ENCODE measurements around the gene SERPINB6. TPM values are rescaled to one million over a fixed set of nuclear protein-coding genes. Genes with fewer than 3 reads are reported as not detected.
A peak's percentile ranks its signal among the peaks of the same experiment; 100 is the strongest.

SERPINB6 gene
- total and polyA plus RNA-seq, 9 of the 15 experiments (the other 6 are each of a cell fraction or from before 2014, with no cell fraction given): 86.6 to 211 (median 143) TPM

DNA sequence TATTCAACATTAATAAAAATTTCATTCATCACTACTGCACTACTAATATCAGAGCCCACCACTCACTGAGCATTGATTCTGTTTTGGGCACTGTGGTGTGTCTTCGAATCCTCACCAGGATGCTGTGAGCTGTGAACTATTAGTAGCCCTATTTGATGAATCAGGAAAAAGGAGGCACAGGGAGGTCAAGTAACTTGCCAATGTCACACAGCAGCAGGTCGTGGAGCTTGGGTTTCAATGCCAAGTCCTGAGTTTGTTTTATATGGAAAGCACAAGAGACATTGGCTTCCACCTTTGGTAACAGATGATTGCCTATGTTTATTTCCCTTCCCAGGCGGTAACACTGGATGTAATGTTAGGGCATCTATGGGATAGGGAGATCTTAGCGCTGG lies 43.3 kb upstream of the SERPINB6 start (continued):
- TF ChIP-seq SIRT6 (IDR thresholded peaks at IDR 0.05; ENCODE audit: low read depth, low read length) (no peak), TRIM28 (IDR thresholded peaks at IDR 0.05) (no peak), MEF2D (tag; conservative IDR thresholded peaks at IDR 0.05; ENCODE audit: low read depth) (no peak), ZNF143 (CRISPR knock-in tag; IDR thresholded peaks at IDR 0.05) (no peak), MCM3 (IDR thresholded peaks at IDR 0.05) (no peak), ZNF436 (CRISPR knock-in tag; IDR thresholded peaks at IDR 0.05) (no peak), HNRNPLL (IDR thresholded peaks at IDR 0.05; ENCODE audit: low read depth, low read length, poor library complexity, severe bottlenecking) (no peak), TEAD1 (CRISPR knock-in tag; IDR thresholded peaks at IDR 0.05) (no peak), ZFP36 (IDR thresholded peaks at IDR 0.05; ENCODE audit: low read depth, low read length, partially characterized antibody) (peak; percentile 83), HNRNPL (IDR thresholded peaks at IDR 0.05; ENCODE audit: low read depth, low read length) (no peak), HBP1 (CRISPR knock-in tag; IDR thresholded peaks at IDR 0.05) (no peak), CHCHD3 (CRISPR knock-in tag; IDR thresholded peaks at IDR 0.05) (no peak), PHB (CRISPR knock-in tag; IDR thresholded peaks at IDR 0.05) (no peak), KHSRP (IDR thresholded peaks at IDR 0.05) (no peak), PHF21A (IDR thresholded peaks at IDR 0.05; ENCODE audit: borderline replicate concordance, low read depth) (no peak), NFATC3 (IDR thresholded peaks at IDR 0.05) (no peak), EP400 (IDR thresholded peaks at IDR 0.05) (no peak), PTBP1 (IDR thresholded peaks at IDR 0.05; ENCODE audit: low read depth, low read length) (peak; percentile 79; the same call in 1 of the 2 replicates), SMARCA5 (IDR thresholded peaks at IDR 0.05) (peak; percentile 63; the same call in 1 of the 2 replicates), DLX4 (CRISPR knock-in tag; IDR thresholded peaks at IDR 0.05) (no peak)
- TF ChIP-seq, protein P1, sequence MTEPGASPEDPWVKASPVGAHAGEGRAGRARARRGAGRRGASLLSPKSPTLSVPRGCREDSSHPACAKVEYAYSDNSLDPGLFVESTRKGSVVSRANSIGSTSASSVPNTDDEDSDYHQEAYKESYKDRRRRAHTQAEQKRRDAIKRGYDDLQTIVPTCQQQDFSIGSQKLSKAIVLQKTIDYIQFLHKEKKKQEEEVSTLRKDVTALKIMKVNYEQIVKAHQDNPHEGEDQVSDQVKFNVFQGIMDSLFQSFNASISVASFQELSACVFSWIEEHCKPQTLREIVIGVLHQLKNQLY (CRISPR knock-in tag; conservative IDR thresholded peaks at IDR 0.05): no peak
- TF ChIP-seq, protein P2, sequence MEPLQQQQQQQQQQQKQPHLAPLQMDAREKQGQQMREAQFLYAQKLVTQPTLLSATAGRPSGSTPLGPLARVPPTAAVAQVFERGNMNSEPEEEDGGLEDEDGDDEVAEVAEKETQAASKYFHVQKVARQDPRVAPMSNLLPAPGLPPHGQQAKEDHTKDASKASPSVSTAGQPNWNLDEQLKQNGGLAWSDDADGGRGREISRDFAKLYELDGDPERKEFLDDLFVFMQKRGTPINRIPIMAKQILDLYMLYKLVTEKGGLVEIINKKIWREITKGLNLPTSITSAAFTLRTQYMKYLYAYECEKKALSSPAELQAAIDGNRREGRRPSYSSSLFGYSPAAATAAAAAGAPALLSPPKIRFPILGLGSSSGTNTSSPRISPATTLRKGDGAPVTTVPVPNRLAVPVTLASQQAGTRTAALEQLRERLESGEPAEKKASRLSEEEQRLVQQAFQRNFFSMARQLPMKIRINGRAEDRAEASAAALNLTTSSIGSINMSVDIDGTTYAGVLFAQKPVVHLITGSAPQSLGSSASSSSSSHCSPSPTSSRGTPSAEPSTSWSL (CRISPR knock-in tag; IDR thresholded peaks at IDR 0.05; ENCODE audit: borderline replicate concordance): no peak
- TF ChIP-seq, protein P3, sequence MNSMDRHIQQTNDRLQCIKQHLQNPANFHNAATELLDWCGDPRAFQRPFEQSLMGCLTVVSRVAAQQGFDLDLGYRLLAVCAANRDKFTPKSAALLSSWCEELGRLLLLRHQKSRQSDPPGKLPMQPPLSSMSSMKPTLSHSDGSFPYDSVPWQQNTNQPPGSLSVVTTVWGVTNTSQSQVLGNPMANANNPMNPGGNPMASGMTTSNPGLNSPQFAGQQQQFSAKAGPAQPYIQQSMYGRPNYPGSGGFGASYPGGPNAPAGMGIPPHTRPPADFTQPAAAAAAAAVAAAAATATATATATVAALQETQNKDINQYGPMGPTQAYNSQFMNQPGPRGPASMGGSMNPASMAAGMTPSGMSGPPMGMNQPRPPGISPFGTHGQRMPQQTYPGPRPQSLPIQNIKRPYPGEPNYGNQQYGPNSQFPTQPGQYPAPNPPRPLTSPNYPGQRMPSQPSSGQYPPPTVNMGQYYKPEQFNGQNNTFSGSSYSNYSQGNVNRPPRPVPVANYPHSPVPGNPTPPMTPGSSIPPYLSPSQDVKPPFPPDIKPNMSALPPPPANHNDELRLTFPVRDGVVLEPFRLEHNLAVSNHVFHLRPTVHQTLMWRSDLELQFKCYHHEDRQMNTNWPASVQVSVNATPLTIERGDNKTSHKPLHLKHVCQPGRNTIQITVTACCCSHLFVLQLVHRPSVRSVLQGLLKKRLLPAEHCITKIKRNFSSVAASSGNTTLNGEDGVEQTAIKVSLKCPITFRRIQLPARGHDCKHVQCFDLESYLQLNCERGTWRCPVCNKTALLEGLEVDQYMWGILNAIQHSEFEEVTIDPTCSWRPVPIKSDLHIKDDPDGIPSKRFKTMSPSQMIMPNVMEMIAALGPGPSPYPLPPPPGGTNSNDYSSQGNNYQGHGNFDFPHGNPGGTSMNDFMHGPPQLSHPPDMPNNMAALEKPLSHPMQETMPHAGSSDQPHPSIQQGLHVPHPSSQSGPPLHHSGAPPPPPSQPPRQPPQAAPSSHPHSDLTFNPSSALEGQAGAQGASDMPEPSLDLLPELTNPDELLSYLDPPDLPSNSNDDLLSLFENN (IDR thresholded peaks at IDR 0.05; ENCODE audit: low read depth in 2 of 2, low read length in 2 of 2): no peak

Measured in K562 (cell line).